ENCODE results near the gene MRAS. TPM values are rescaled to one million over a fixed set of nuclear protein-coding genes. Genes with fewer than 3 reads are reported as not detected.

Gene MRAS
- total RNA-seq, 2 experiments from 2014 or later, result 0.10 to 0.19 TPM

GRCh38 chr3:138437281-138437680, 88.9 kb downstream of the MRAS start:
- Mint-ChIP-seq H3K4me3 (no peak overlapping the region), H3K27me3 (peaks cover 47% of the 10 kb centered on the region), H3K27ac (no peak overlapping the region), H3K36me3 (no peaks in the 10 kb centered on the region), H3K9me3 (no peaks in the 10 kb centered on the region), H3K4me1 (ENCODE audit: low read depth) (peaks cover 10% of the 10 kb centered on the region)
- intact Hi-C loops (cut with micrococcal nuclease), result no loop called here
- POLR2A ChIA-PET, result no interaction called here
- CTCF ChIA-PET, result interaction anchor here (1.5 kb wide), 1 partner anchor 18 kb away, joined by 5 read pairs; no protein-coding TSS in a partner anchor
- no peak for DNase-seq

- Mint-ChIP-seq H3K4me3 (no peak overlapping the region), H3K9me3 (no peaks in the 10 kb centered on the region), H3K27me3 (peaks cover 34% of the 10 kb centered on the region), H3K36me3 (no peaks in the 10 kb centered on the region), H3K27ac (no peak overlapping the region), H3K4me1 (ENCODE audit: low read depth) (peaks cover 6% of the 10 kb centered on the region)
- intact Hi-C loops (cut with micrococcal nuclease), result no loop called here
- POLR2A ChIA-PET, result no interaction called here
- no peak for DNase-seq
- CTCF ChIA-PET, result interaction anchor here (1.4 kb wide), 1 partner anchor 21 kb away, joined by 3 read pairs; no protein-coding TSS in a partner anchor
Observed at GRCh38 chr3:138438896-138439295, 90.5 kb downstream of the MRAS start.

- CTCF ChIA-PET, result interaction anchor here (1.0 kb wide), 1 partner anchor 22 kb away, joined by 4 read pairs; no protein-coding TSS in a partner anchor
- Mint-ChIP-seq H3K27me3 (peaks cover 31% of the 10 kb centered on the region), H3K4me1 (ENCODE audit: low read depth) (peaks cover 2% of the 10 kb centered on the region), H3K9me3 (no peaks in the 10 kb centered on the region), H3K27ac (no peak overlapping the region), H3K4me3 (no peak overlapping the region), H3K36me3 (no peaks in the 10 kb centered on the region)
- intact Hi-C loops (cut with micrococcal nuclease), result no loop called here
- POLR2A ChIA-PET, result interaction anchor here (0.6 kb wide), 1 partner anchor 497 kb away, joined by 3 read pairs; no protein-coding TSS in a partner anchor
- no peak for DNase-seq
Observed at GRCh38 chr3:138439646-138440045, 91.3 kb downstream of the MRAS start.

GRCh38 chr3:138440121-138440521, 91.7 kb downstream of the MRAS start:
- peaks cover 2% of the 10 kb centered on the region for H3K4me1 Mint-ChIP-seq (ENCODE audit: low read depth)
- CTCF ChIA-PET, result interaction anchor here (1.0 kb wide), 1 partner anchor 22 kb away, joined by 4 read pairs; no protein-coding TSS in a partner anchor
- H3K27me3 Mint-ChIP-seq, result peaks cover 31% of the 10 kb centered on the region
- DNase-seq, result no peak
- POLR2A ChIA-PET, result interaction anchor here (0.6 kb wide), 1 partner anchor 496 kb away, joined by 3 read pairs; no protein-coding TSS in a partner anchor
- H3K9me3 Mint-ChIP-seq, result no peaks in the 10 kb centered on the region
- no peaks in the 10 kb centered on the region for H3K36me3 Mint-ChIP-seq
- intact Hi-C loops (cut with micrococcal nuclease), result no loop called here
- H3K27ac Mint-ChIP-seq, result no peak overlapping the region
- H3K4me3 Mint-ChIP-seq, result no peak overlapping the region

GRCh38 chr3:138440596-138440995, 92.2 kb downstream of the MRAS start:
- Mint-ChIP-seq H3K9me3 (no peaks in the 10 kb centered on the region), H3K27ac (no peak overlapping the region), H3K27me3 (peaks cover 31% of the 10 kb centered on the region), H3K4me1 (ENCODE audit: low read depth) (no peaks in the 10 kb centered on the region), H3K36me3 (no peaks in the 10 kb centered on the region), H3K4me3 (no peak overlapping the region)
- ChIA-PET CTCF (interaction anchor here (1.0 kb wide), 1 partner anchor 23 kb away, joined by 4 read pairs; no protein-coding TSS in a partner anchor), POLR2A (no interaction called here)
- no peak for DNase-seq
- intact Hi-C loops (cut with micrococcal nuclease), result no loop called here

- H3K4me1 Mint-ChIP-seq (ENCODE audit: low read depth), result no peaks in the 10 kb centered on the region
- no peak overlapping the region for H3K27ac Mint-ChIP-seq
- H3K27me3 Mint-ChIP-seq, result peaks cover 24% of the 10 kb centered on the region
- no peak overlapping the region for H3K4me3 Mint-ChIP-seq
- POLR2A ChIA-PET, result no interaction called here
- no peak for DNase-seq
- intact Hi-C loops (cut with micrococcal nuclease), result no loop called here
- no peaks in the 10 kb centered on the region for H3K9me3 Mint-ChIP-seq
- H3K36me3 Mint-ChIP-seq, result no peaks in the 10 kb centered on the region
- CTCF ChIA-PET, result no interaction called here
Observed at GRCh38 chr3:138441256-138441655, 92.9 kb downstream of the MRAS start.

- H3K4me3 Mint-ChIP-seq, result no peak overlapping the region
- intact Hi-C loops (cut with micrococcal nuclease), result no loop called here
Observed at GRCh38 chr3:138441742-138442141, 93.4 kb downstream of the MRAS start.

GRCh38 chr3:138442433-138442832, 94.1 kb downstream of the MRAS start:
- Mint-ChIP-seq H3K9me3 (no peaks in the 10 kb centered on the region), H3K4me3 (no peak overlapping the region), H3K36me3 (no peaks in the 10 kb centered on the region), H3K27me3 (peaks cover 14% of the 10 kb centered on the region), H3K27ac (no peak overlapping the region), H3K4me1 (ENCODE audit: low read depth) (no peaks in the 10 kb centered on the region)
- intact Hi-C loops (cut with micrococcal nuclease), result no loop called here
- POLR2A ChIA-PET, result no interaction called here
- CTCF ChIA-PET, result interaction anchor here (1.0 kb wide), 1 partner anchor 25 kb away, joined by 3 read pairs; no protein-coding TSS in a partner anchor
- no peak for DNase-seq

More at GRCh38 chr3:138441742-138442141, 93.4 kb downstream of the MRAS start:
- peaks cover 20% of the 10 kb centered on the region for H3K27me3 Mint-ChIP-seq
- H3K4me1 Mint-ChIP-seq (ENCODE audit: low read depth), result no peaks in the 10 kb centered on the region
- POLR2A ChIA-PET, result no interaction called here
- no peaks in the 10 kb centered on the region for H3K36me3 Mint-ChIP-seq
- CTCF ChIA-PET, result no interaction called here
- no peak overlapping the region for H3K27ac Mint-ChIP-seq
- H3K9me3 Mint-ChIP-seq, result no peaks in the 10 kb centered on the region
- no peak for DNase-seq

- H3K36me3 Mint-ChIP-seq, result no peaks in the 10 kb centered on the region
- peaks cover 8% of the 10 kb centered on the region for H3K27me3 Mint-ChIP-seq
- H3K27ac Mint-ChIP-seq, result no peak overlapping the region
- intact Hi-C loops (cut with micrococcal nuclease), result no loop called here
- POLR2A ChIA-PET, result no interaction called here
- H3K4me1 Mint-ChIP-seq (ENCODE audit: low read depth), result no peaks in the 10 kb centered on the region
- DNase-seq, result no peak
- H3K4me3 Mint-ChIP-seq, result no peak overlapping the region
- CTCF ChIA-PET, result interaction anchor here (1.0 kb wide), 1 partner anchor 26 kb away, joined by 3 read pairs; no protein-coding TSS in a partner anchor
- no peaks in the 10 kb centered on the region for H3K9me3 Mint-ChIP-seq
Observed at GRCh38 chr3:138443091-138443490, 94.7 kb downstream of the MRAS start.

- ChIA-PET POLR2A (no interaction called here), CTCF (interaction anchor here (1.0 kb wide), 1 partner anchor 26 kb away, joined by 3 read pairs; no protein-coding TSS in a partner anchor)
- H3K27ac Mint-ChIP-seq, result no peak overlapping the region
- no peaks in the 10 kb centered on the region for H3K4me1 Mint-ChIP-seq (ENCODE audit: low read depth)
- intact Hi-C loops (cut with micrococcal nuclease), result no loop called here
- no peak for DNase-seq
- H3K36me3 Mint-ChIP-seq, result no peaks in the 10 kb centered on the region
- no peak overlapping the region for H3K4me3 Mint-ChIP-seq
- peaks cover 4% of the 10 kb centered on the region for H3K27me3 Mint-ChIP-seq
- no peaks in the 10 kb centered on the region for H3K9me3 Mint-ChIP-seq
Observed at GRCh38 chr3:138443521-138444503, 95.4 kb downstream of the MRAS start.

- intact Hi-C loops (cut with micrococcal nuclease), result no loop called here
- H3K9me3 Mint-ChIP-seq, result no peaks in the 10 kb centered on the region
- POLR2A ChIA-PET, result no interaction called here
- CTCF ChIA-PET, result interaction anchor here (0.9 kb wide), 1 partner anchor 13 kb away, joined by 3 read pairs; no protein-coding TSS in a partner anchor
- H3K27ac Mint-ChIP-seq, result no peak overlapping the region
- H3K27me3 Mint-ChIP-seq, result no peaks in the 10 kb centered on the region
- H3K4me3 Mint-ChIP-seq, result no peak overlapping the region
- no peak for DNase-seq
- H3K36me3 Mint-ChIP-seq, result no peaks in the 10 kb centered on the region
- H3K4me1 Mint-ChIP-seq (ENCODE audit: low read depth), result no peaks in the 10 kb centered on the region
Observed at GRCh38 chr3:138445236-138445635, 96.9 kb downstream of the MRAS start.

GRCh38 chr3:138445654-138446053, 97.3 kb downstream of the MRAS start:
- Mint-ChIP-seq H3K9me3 (no peaks in the 10 kb centered on the region), H3K4me3 (no peak overlapping the region), H3K36me3 (no peaks in the 10 kb centered on the region), H3K4me1 (ENCODE audit: low read depth) (no peaks in the 10 kb centered on the region), H3K27me3 (no peaks in the 10 kb centered on the region), H3K27ac (no peak overlapping the region)
- intact Hi-C loops (cut with micrococcal nuclease), result no loop called here
- ChIA-PET POLR2A (no interaction called here), CTCF (interaction anchor here (0.9 kb wide), 1 partner anchor 13 kb away, joined by 3 read pairs; no protein-coding TSS in a partner anchor)
- DNase-seq, result no peak
